Raji (cell line): ENCODE results near the gene CD6.

Experiments used
- POLR2A ChIP-seq: IDR thresholded peaks from 2 replicates; pipeline ENCODE4 v1.6.1; 2011; ENCODE audit warnings: low read depth, low read length, control low read depth; ENCODE audit not compliant: insufficient read depth

CD6 gene

GRCh38 chr11:60985501-60985900 is 14.0 kb downstream of the CD6 start:
- TF ChIP-seq POLR2A, result no peak

- TF ChIP-seq POLR2A, result no peak
Observed at GRCh38 chr11:60985991-60986915, 14.8 kb downstream of the CD6 start.

- TF ChIP-seq POLR2A, result no peak
Observed at GRCh38 chr11:60987577-60988277, 16.2 kb downstream of the CD6 start.

- no peak for TF ChIP-seq POLR2A
Observed at GRCh38 chr11:60988658-60989057, 17.2 kb downstream of the CD6 start.

GRCh38 chr11:60989093-60989650 is 17.7 kb downstream of the CD6 start:
- TF ChIP-seq POLR2A, result no peak

- no peak for TF ChIP-seq POLR2A
Observed at GRCh38 chr11:60991457-60991856, 20.0 kb downstream of the CD6 start.

- TF ChIP-seq POLR2A, result no peak
Observed at GRCh38 chr11:60992842-60993409, 21.4 kb downstream of the CD6 start.

- TF ChIP-seq POLR2A, result no peak
Observed at GRCh38 chr11:60993615-60994014, 22.1 kb downstream of the CD6 start.

- no peak for TF ChIP-seq POLR2A
Observed at GRCh38 chr11:60994541-60995080, 23.1 kb downstream of the CD6 start.

- TF ChIP-seq POLR2A, result no peak
Observed at GRCh38 chr11:60995798-60996197, 24.3 kb downstream of the CD6 start.

- no peak for TF ChIP-seq POLR2A
Observed at GRCh38 chr11:60996381-60997138, 25.1 kb downstream of the CD6 start.

- no peak for TF ChIP-seq POLR2A
Observed at GRCh38 chr11:61000426-61000825, 28.9 kb downstream of the CD6 start.

- no peak for TF ChIP-seq POLR2A
Observed at GRCh38 chr11:61001931-61002330, 30.5 kb downstream of the CD6 start.

- no peak for TF ChIP-seq POLR2A
Observed at GRCh38 chr11:61002598-61002997, 31.1 kb downstream of the CD6 start.
